Motor neuron (in vitro differentiated cells): Measurements from ENCODE around the gene SLC35F1. TPM values are rescaled to one million over a fixed set of nuclear protein-coding genes. Genes with fewer than 3 reads are reported as not detected.

ENCODE experiments used
- ATAC-seq, 8 experiments: fragments of 200-7000 bp; cut with Tn5 transposase; replicated peaks in 6 of 8; 2 replicates each; pipeline ENCODE4 v1.8.0; 2021; ENCODE audit warnings: mild to moderate bottlenecking in 8 of 8, moderate library complexity in 8 of 8
- H3K27ac ChIP-seq, 2 donors: fragments of 250-450 bp; sonication (Bioruptor Pico); 2 replicates each; pipeline ENCODE4 v1.9.0; 2021; ENCODE audit warnings: antibody characterized with exemption in 2 of 2, mild to moderate bottlenecking in 2 of 2, moderate library complexity in 1 of 2
- H3K4me1 ChIP-seq, 2 donors: fragments of 250-450 bp; sonication (Bioruptor Pico); replicated peaks in 1 of 2; 2 replicates each; pipeline ENCODE4 v1.6.1; 2021; ENCODE audit warnings: antibody characterized with exemption in 2 of 2, mild to moderate bottlenecking in 2 of 2, moderate library complexity in 1 of 2
- H3K4me3 ChIP-seq, 5 donors: fragments of 250-450 bp; sonication (Bioruptor Pico); 2 replicates each; pipeline ENCODE4 v1.9.0; 2021; ENCODE audit warnings: antibody characterized with exemption in 5 of 5, mild to moderate bottlenecking in 5 of 5, moderate library complexity in 4 of 5
- whole genome bisulfite sequencing, 10 experiments: fragments of 450-650 bp; shearing (Covaris generic); methylation state at CpG; one replicate each; pipeline ENCODE4 v1.0.0; 2022; 5-methylcytosine and 5-hydroxymethylcytosine counted together
- in situ Hi-C, 9 experiments: fragments of 400-800 bp; cut with MboI; loops; one replicate each; pipeline ENCODE4 v1.15.0; 2021; ENCODE audit warnings: low sequenced_read_pairs in 9 of 9, low pct_unique_long_range_greater_than_20kb in 2 of 9; ENCODE audit not compliant: unreplicated experiment in 9 of 9
- total RNA-seq, 8 experiments: library from RNA; unstranded; fragments of 300-600 nt; gene quantifications; 2 replicates each; pipeline versions ENCODE4 v1.2.3 to v1.2.4, GENCODE V29; 2022

Gene SLC35F1
- total RNA-seq, 8 experiments from 2014 or later: 0.15 to 39.4 (median 30.9) TPM; not detected in 1

- 0 to 72% (median 11%) methylated on average over 1 to 8 of the region's 8 CpGs; no CpG with 5 or more reads in 1 of the 10 experiments for WGBS, 10 experiments
- ATAC-seq: peak in 3 of 8 experiments; percentile 46 to 79 (median 60)
- Histone ChIP-seq H3K4me1 (peaks cover 0 to 2% of the 10 kb centered on the region in 2 donors), H3K4me3 (no peak overlapping the region), H3K27ac (no peak overlapping the region)
- in situ Hi-C loops: loop anchor here in 4 of 9 experiments (25.0 kb wide), 4 partner anchors 229 to 504 kb away; partner anchors contain the start of gene PLN (in 1 of the 4)
Measured at GRCh38 chr6:118283766-118284165, 376.7 kb downstream of the SLC35F1 start.

GRCh38 chr6:118284736-118285360, 377.8 kb downstream of the SLC35F1 start:
- no peak for ATAC-seq
- no peak overlapping the region for H3K27ac ChIP-seq

GRCh38 chr6:118285791-118286190, 378.7 kb downstream of the SLC35F1 start:
- in situ Hi-C loops: loop anchor here in 4 of 9 experiments (25.0 kb wide), 4 partner anchors 227 to 502 kb away; partner anchors contain the start of gene PLN (in 1 of the 4)
- WGBS, 10 experiments: 100% methylated on average over 1 of the region's 1 CpG; no CpG with 5 or more reads in 9 of the 10 experiments

More at GRCh38 chr6:118284736-118285360, 377.8 kb downstream of the SLC35F1 start:
- in situ Hi-C loops: loop anchor here in 4 of 9 experiments (25.0 kb wide), 4 partner anchors 227 to 502 kb away; partner anchors contain the start of gene PLN (in 1 of the 4)
- no peak overlapping the region for H3K4me3 ChIP-seq
- H3K4me1 ChIP-seq: peaks cover 0 to 2% of the 10 kb centered on the region in 2 donors
- WGBS, 10 experiments: 63 to 100% (median 92%) methylated on average over 1 to 5 of the region's 5 CpGs; no CpG with 5 or more reads in 1 of the 10 experiments

GRCh38 chr6:118288355-118289124, 381.5 kb downstream of the SLC35F1 start:
- no peak overlapping the region for H3K4me3 ChIP-seq
- no peak overlapping the region for H3K27ac ChIP-seq
- H3K4me1 ChIP-seq: peaks cover 8 to 15% of the 10 kb centered on the region in 2 donors
- ATAC-seq: peak in 3 of 8 experiments; percentile 27 to 62 (median 60)
- WGBS, 10 experiments: 0 to 73% (median 40%) methylated on average over 1 to 2 of the region's 2 CpGs; no CpG with 5 or more reads in 3 of the 10 experiments
- in situ Hi-C loops: loop anchor here in 4 of 9 experiments (25.0 kb wide), 4 partner anchors 224 to 499 kb away; partner anchors contain the start of gene PLN (in 1 of the 4)

More at GRCh38 chr6:118285791-118286190, 378.7 kb downstream of the SLC35F1 start:
- Histone ChIP-seq H3K4me1 (peaks cover 0 to 2% of the 10 kb centered on the region in 2 donors), H3K4me3 (no peak overlapping the region), H3K27ac (no peak overlapping the region)
- ATAC-seq: peak in 2 of 8 experiments; percentile 32 to 66

GRCh38 chr6:118292558-118292957, 385.5 kb downstream of the SLC35F1 start:
- 30 to 83% (median 58%) methylated on average over 2 to 4 of the region's 4 CpGs for WGBS, 10 experiments
- in situ Hi-C loops: loop anchor here in 4 of 9 experiments (25.0 kb wide), 4 partner anchors 220 to 495 kb away; partner anchors contain the start of gene PLN (in 1 of the 4)

GRCh38 chr6:118294906-118295305, 387.8 kb downstream of the SLC35F1 start:
- Histone ChIP-seq H3K27ac (no peak overlapping the region), H3K4me1 (peaks cover 10 to 34% of the 10 kb centered on the region in 2 donors), H3K4me3 (no peak overlapping the region)
- 0 to 100% (median 86%) methylated on average over 1 of the region's 1 CpG; no CpG with 5 or more reads in 1 of the 10 experiments for WGBS, 10 experiments
- in situ Hi-C loops: loop anchor here in 4 of 9 experiments (25.0 kb wide), 4 partner anchors 217 to 492 kb away; partner anchors contain the start of gene PLN (in 1 of the 4)
- ATAC-seq: no peak

More at GRCh38 chr6:118292558-118292957, 385.5 kb downstream of the SLC35F1 start:
- peak in 5 of 8 experiments; percentile 69 to 94 (median 91) for ATAC-seq
- H3K4me1 ChIP-seq: peaks cover 6 to 15% of the 10 kb centered on the region in 2 donors
- H3K27ac ChIP-seq: no peak overlapping the region
- no peak overlapping the region for H3K4me3 ChIP-seq

- peak in 1 of 8 experiments; percentile 12 for ATAC-seq
- Histone ChIP-seq H3K4me1 (peaks cover 10 to 38% of the 10 kb centered on the region in 2 donors), H3K4me3 (no peak overlapping the region), H3K27ac (no peak overlapping the region)
- in situ Hi-C loops: loop anchor here in 4 of 9 experiments (25.0 kb wide), 4 partner anchors 217 to 492 kb away; partner anchors contain the start of gene PLN (in 1 of the 4)
Measured at GRCh38 chr6:118295336-118295735, 388.3 kb downstream of the SLC35F1 start.

GRCh38 chr6:118296129-118296901, 389.3 kb downstream of the SLC35F1 start:
- H3K27ac ChIP-seq: no peak overlapping the region
- 75 to 92% (median 83%) methylated on average over 2 to 5 of the region's 5 CpGs; no CpG with 5 or more reads in 4 of the 10 experiments for WGBS, 10 experiments
- peaks cover 10 to 38% of the 10 kb centered on the region in 2 donors for H3K4me1 ChIP-seq
- no peak overlapping the region for H3K4me3 ChIP-seq
- ATAC-seq: peak in 3 of 8 experiments; percentile 8 to 70 (median 50)
- in situ Hi-C loops: loop anchor here in 4 of 9 experiments (25.0 kb wide), 4 partner anchors 216 to 491 kb away; partner anchors contain the start of gene PLN (in 1 of the 4)

GRCh38 chr6:118297821-118298220, 390.8 kb downstream of the SLC35F1 start:
- in situ Hi-C loops: loop anchor here in 4 of 9 experiments (25.0 kb wide), 4 partner anchors 214 to 489 kb away; partner anchors contain the start of gene PLN (in 1 of the 4)
- no peak overlapping the region for H3K27ac ChIP-seq
- H3K4me3 ChIP-seq: no peak overlapping the region
- peaks cover 4 to 27% of the 10 kb centered on the region in 2 donors for H3K4me1 ChIP-seq
- 63 to 100% (median 80%) methylated on average over 2 of the region's 2 CpGs; no CpG with 5 or more reads in 5 of the 10 experiments for WGBS, 10 experiments
- peak in 2 of 8 experiments; percentile 21 to 39 for ATAC-seq

GRCh38 chr6:118298476-118299427, 391.7 kb downstream of the SLC35F1 start:
- WGBS, 10 experiments: 41 to 100% (median 85%) methylated on average over 1 to 8 of the region's 8 CpGs
- H3K27ac ChIP-seq: no peak overlapping the region
- in situ Hi-C loops: loop anchor here in 4 of 9 experiments (25.0 kb wide), 4 partner anchors 214 to 489 kb away; partner anchors contain the start of gene PLN (in 1 of the 4)
- no peak overlapping the region for H3K4me3 ChIP-seq
- peaks cover 4 to 23% of the 10 kb centered on the region in 2 donors for H3K4me1 ChIP-seq
- ATAC-seq: peak in 5 of 8 experiments; percentile 22 to 81 (median 49)

GRCh38 chr6:118299457-118299856, 392.4 kb downstream of the SLC35F1 start:
- Histone ChIP-seq H3K27ac (no peak overlapping the region), H3K4me3 (no peak overlapping the region), H3K4me1 (peaks cover 4 to 23% of the 10 kb centered on the region in 2 donors)
- ATAC-seq: peak in 4 of 8 experiments; percentile 43 to 76 (median 57)
- in situ Hi-C loops: loop anchor here in 4 of 9 experiments (25.0 kb wide), 4 partner anchors 213 to 488 kb away; partner anchors contain the start of gene PLN (in 1 of the 4)
- 17 to 90% (median 80%) methylated on average over 1 to 4 of the region's 4 CpGs for WGBS, 10 experiments
